GM19193 (cell line): ENCODE results near the gene CNTNAP2.

Source experiments
- POLR2A ChIP-seq: IDR thresholded peaks from 4 replicates; pipeline ENCODE4 v1.6.1; 2011; ENCODE audit not compliant: insufficient read depth, insufficient read length; ENCODE audit errors: extremely low read depth

The CNTNAP2 gene

GRCh38 chr7:147653456-147653855, 1536.9 kb downstream of the CNTNAP2 start:
- TF ChIP-seq POLR2A, result no peak

GRCh38 chr7:147658392-147658967, 1541.9 kb downstream of the CNTNAP2 start:
- no peak for TF ChIP-seq POLR2A

- no peak for TF ChIP-seq POLR2A
Observed at GRCh38 chr7:147659036-147659995, 1542.7 kb downstream of the CNTNAP2 start.

- TF ChIP-seq POLR2A, result no peak
Observed at GRCh38 chr7:147664541-147664940, 1547.9 kb downstream of the CNTNAP2 start.

GRCh38 chr7:147670759-147671158, 1554.2 kb downstream of the CNTNAP2 start:
- TF ChIP-seq POLR2A, result no peak

GRCh38 chr7:147674705-147675104, 1558.1 kb downstream of the CNTNAP2 start:
- no peak for TF ChIP-seq POLR2A

GRCh38 chr7:147678943-147679342, 1562.3 kb downstream of the CNTNAP2 start:
- no peak for TF ChIP-seq POLR2A

GRCh38 chr7:147681530-147681929, 1564.9 kb downstream of the CNTNAP2 start:
- TF ChIP-seq POLR2A, result no peak

- TF ChIP-seq POLR2A, result no peak
Observed at GRCh38 chr7:147700702-147701101, 1584.1 kb downstream of the CNTNAP2 start.

GRCh38 chr7:147707926-147708325, 1591.3 kb downstream of the CNTNAP2 start:
- TF ChIP-seq POLR2A, result no peak

- TF ChIP-seq POLR2A, result no peak
Observed at GRCh38 chr7:147708871-147709270, 1592.3 kb downstream of the CNTNAP2 start.

- TF ChIP-seq POLR2A, result no peak
Observed at GRCh38 chr7:147711447-147711846, 1594.8 kb downstream of the CNTNAP2 start.

- no peak for TF ChIP-seq POLR2A
Observed at GRCh38 chr7:147721962-147722830, 1605.6 kb downstream of the CNTNAP2 start.

GRCh38 chr7:147723536-147723935, 1606.9 kb downstream of the CNTNAP2 start:
- no peak for TF ChIP-seq POLR2A

GRCh38 chr7:147731311-147731710, 1614.7 kb downstream of the CNTNAP2 start:
- no peak for TF ChIP-seq POLR2A
